DND-41 (cell line): ENCODE data around the gene PNKP.
A peak's percentile ranks its signal among the peaks of the same experiment; 100 is the strongest.

Source experiments
- ATAC-seq: fragments of 200-7000 bp; cut with Tn5 transposase; 3 replicates; pipeline ENCODE4 v1.9.1; 2021; ENCODE audit warnings: low read depth; ENCODE audit not compliant: insufficient read depth
- DNase-seq: peaks from one replicate; pipeline ENCODE4 v3.0.0-alpha.2; 2020
- H2AFZ ChIP-seq: 2 replicates; pipeline ENCODE4 v1.6.0; 2012; ENCODE audit warnings: low read depth, low read length
- H3K27ac ChIP-seq: 2 replicates; pipeline ENCODE4 v1.5.1; 2012; ENCODE audit warnings: low read length, inconsistent platforms
- H3K27me3 ChIP-seq: fragments of 200-600 bp; sonication (generic); 2 replicates; pipeline ENCODE4 v1.6.0; 2012; ENCODE audit warnings: low read length, mild to moderate bottlenecking, inconsistent platforms; ENCODE audit not compliant: insufficient read depth, poor library complexity
- H3K36me3 ChIP-seq: 2 replicates; pipeline ENCODE4 v1.5.1; 2012; ENCODE audit warnings: low read length, inconsistent platforms; ENCODE audit not compliant: insufficient read depth
- H3K4me1 ChIP-seq: 2 replicates; pipeline ENCODE4 v1.5.1; 2012; ENCODE audit warnings: mild to moderate bottlenecking, low read length; ENCODE audit not compliant: insufficient read depth
- H3K4me2 ChIP-seq: 2 replicates; pipeline ENCODE4 v1.6.0; 2012; ENCODE audit warnings: mild to moderate bottlenecking, moderate library complexity, low read length, inconsistent platforms; ENCODE audit not compliant: insufficient read depth
- H3K4me3 ChIP-seq, 2 experiments: fragments of 200-600 bp in 1 of 2; shearing (Covaris generic) in 1 of 2; 2 replicates each; pipeline ENCODE4 v1.5.1; 2012 to 2016; ENCODE audit warnings: inconsistent platforms in 2 of 2, low read length in 2 of 2, mild to moderate bottlenecking in 2 of 2, low read depth in 1 of 2, moderate library complexity in 1 of 2
- H3K79me2 ChIP-seq: 2 replicates; pipeline ENCODE4 v1.6.0; 2012; ENCODE audit warnings: low read length, inconsistent platforms; ENCODE audit not compliant: insufficient read depth
- H3K9ac ChIP-seq: 2 replicates; pipeline ENCODE4 v1.6.0; 2012; ENCODE audit warnings: low read depth, mild to moderate bottlenecking, inconsistent platforms, low read length, moderate library complexity
- H3K9me3 ChIP-seq: 2 replicates; pipeline ENCODE4 v1.5.1; 2012; ENCODE audit warnings: low read length, moderate library complexity, mild to moderate bottlenecking, inconsistent platforms; ENCODE audit not compliant: insufficient read depth, severe bottlenecking
- H4K20me1 ChIP-seq: 2 replicates; pipeline ENCODE4 v1.6.0; 2012; ENCODE audit warnings: low read length; ENCODE audit not compliant: insufficient read depth
- CTCF ChIP-seq: IDR thresholded peaks from 2 replicates; pipeline ENCODE4 v1.5.1; 2012; ENCODE audit warnings: borderline replicate concordance, low read length, moderate library complexity, mild to moderate bottlenecking; ENCODE audit not compliant: poor library complexity, severe bottlenecking; ENCODE audit errors: extremely low read depth
- EZH2 ChIP-seq: IDR thresholded peaks from 3 replicates; pipeline ENCODE4 v1.6.1; 2012; ENCODE audit warnings: borderline replicate concordance, low read depth, mild to moderate bottlenecking, moderate library complexity, low read length, inconsistent platforms; ENCODE audit not compliant: severe bottlenecking

PNKP gene

GRCh38 chr19:49850221-49850486 lies 17.2 kb downstream of the PNKP start:
- Histone ChIP-seq H3K36me3 (peaks cover 29% of the 10 kb centered on the region), H3K79me2 (peaks cover 51% of the 10 kb centered on the region), H3K4me1 (peaks cover 51% of the 10 kb centered on the region), H3K9ac (peak overlapping the region; percentile 64), H2AFZ (peak overlapping the region; percentile 75), H3K4me3 (peak overlapping the region; percentile 19 to 70; a peak in 3 of 4 replicates), H4K20me1 (peaks cover 30% of the 10 kb centered on the region), H3K4me2 (peak overlapping the region; percentile 82), H3K27ac (peak overlapping the region; percentile 80), H3K9me3 (no peaks in the 10 kb centered on the region), H3K27me3 (no peaks in the 10 kb centered on the region)
- peak; percentile 5; the same call in 2 of the 3 replicates for ATAC-seq
- no peak for TF ChIP-seq CTCF
- TF ChIP-seq EZH2, result no peak
- no peak for DNase-seq

DNA sequence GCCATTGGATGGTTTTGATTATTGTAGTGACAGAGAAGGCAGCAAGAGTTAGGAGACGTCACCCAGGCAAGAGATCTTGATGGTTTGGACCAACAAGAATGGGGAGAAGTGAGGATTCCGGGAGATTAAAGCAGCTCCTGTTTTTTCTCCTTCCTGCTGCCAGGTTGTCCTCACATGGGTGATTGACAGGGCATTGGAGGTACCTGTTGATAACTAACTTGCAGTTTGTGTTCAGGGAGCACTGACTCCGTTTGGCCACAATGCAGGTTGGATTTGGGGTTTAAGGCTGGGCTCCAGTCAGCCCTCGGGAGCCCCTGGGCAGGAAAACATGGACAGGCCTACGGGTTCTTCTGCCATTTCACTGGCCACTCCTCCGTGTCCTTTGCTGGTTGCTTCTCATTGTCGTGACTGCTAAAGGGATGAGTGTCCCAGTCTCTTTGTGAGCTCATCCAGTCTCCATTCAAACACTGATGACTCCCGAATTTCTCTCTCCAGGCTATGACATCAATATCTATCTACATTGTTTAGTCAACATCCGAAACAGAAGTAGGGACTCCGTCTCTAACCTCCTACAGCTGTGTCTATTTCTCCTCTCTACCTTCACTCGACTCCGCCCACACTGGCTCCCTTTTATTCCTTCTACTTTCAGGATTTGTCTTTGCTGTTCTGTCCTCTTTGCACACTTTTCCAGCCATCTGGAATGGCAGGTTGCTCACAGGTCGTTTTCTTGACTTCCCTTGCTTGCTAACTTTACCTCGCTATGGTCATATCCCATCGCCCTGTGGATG lies 17.7 kb downstream of the PNKP start:
- Histone ChIP-seq H3K36me3 (peaks cover 24% of the 10 kb centered on the region), H3K79me2 (peaks cover 46% of the 10 kb centered on the region), H3K4me1 (peaks cover 51% of the 10 kb centered on the region), H3K4me2 (peak overlapping the region; percentile 82), H3K9me3 (no peaks in the 10 kb centered on the region), H3K9ac (peak overlapping the region; percentile 64), H3K4me3 (peak overlapping the region in 1 of 2 experiments; percentile 70; a peak in 2 of 4 replicates), H4K20me1 (peaks cover 25% of the 10 kb centered on the region), H2AFZ (peak overlapping the region; percentile 75), H3K27ac (peak overlapping the region; percentile 80), H3K27me3 (no peaks in the 10 kb centered on the region)
- DNase-seq, result no peak
- ATAC-seq, result no peak
- no peak for TF ChIP-seq CTCF
- TF ChIP-seq EZH2, result no peak

- Histone ChIP-seq H3K9ac (no peak overlapping the region), H4K20me1 (peaks cover 18% of the 10 kb centered on the region), H3K27ac (no peak overlapping the region), H2AFZ (no peak overlapping the region), H3K9me3 (no peaks in the 10 kb centered on the region), H3K4me1 (peaks cover 46% of the 10 kb centered on the region), H3K36me3 (peaks cover 17% of the 10 kb centered on the region), H3K4me2 (no peak overlapping the region), H3K27me3 (no peaks in the 10 kb centered on the region), H3K4me3 (no peak overlapping the region), H3K79me2 (peaks cover 39% of the 10 kb centered on the region)
- ATAC-seq (no peak), DNase-seq (no peak)
- TF ChIP-seq EZH2 (no peak), CTCF (no peak)
These were observed 18.4 kb downstream of the PNKP start for GRCh38 chr19:49848938-49849337.
